HS-27A (cell line): Measurements from ENCODE around the gene CCDC85C.

ENCODE experiments used
- DNase-seq: peaks from one replicate; pipeline ENCODE4 v3.0.0-alpha.2; 2012; ENCODE audit warnings: low read depth, missing footprints

Gene CCDC85C

DNA sequence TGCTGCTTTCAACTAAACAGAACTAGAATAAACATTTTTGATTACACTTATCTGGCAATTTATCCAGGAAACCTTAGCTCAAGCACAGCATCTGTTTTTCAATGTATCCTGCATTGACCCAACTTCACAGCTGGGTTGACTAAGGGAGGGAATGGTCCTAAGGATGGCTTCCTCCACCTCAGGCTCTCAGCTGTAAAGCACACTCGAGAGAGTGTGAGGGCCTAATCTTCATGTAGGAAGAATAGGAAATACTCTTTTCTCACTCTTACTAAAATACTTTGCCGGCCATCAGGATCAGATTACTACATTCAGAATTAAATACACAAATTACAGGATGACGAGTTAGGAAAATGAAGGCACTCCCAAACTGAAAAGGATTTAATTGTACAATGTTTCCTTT, 130.5 kb downstream of the CCDC85C start:
- no peak for DNase-seq

DNA sequence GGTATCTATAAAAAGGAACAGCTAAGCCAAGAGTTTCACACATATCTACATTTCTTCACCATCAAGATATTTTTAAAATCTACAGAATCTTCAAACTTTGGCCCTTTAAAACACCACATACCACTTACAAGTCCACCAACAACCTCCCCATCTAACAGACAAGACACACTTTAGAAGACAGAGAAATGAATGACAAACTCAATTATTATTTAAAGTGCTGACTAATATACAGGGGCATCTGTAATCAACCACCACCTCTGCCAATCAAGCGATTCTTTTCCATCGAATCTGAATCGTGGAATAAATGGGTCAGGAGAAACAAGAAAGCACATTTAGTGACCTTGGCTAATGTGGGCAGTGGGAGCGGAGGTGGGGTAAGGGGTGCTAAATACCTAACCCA, 131.1 kb downstream of the CCDC85C start:
- DNase-seq = no peak

- no peak for DNase-seq
Measured at GRCh38 chr14:99471731-99472130, 132.3 kb downstream of the CCDC85C start.

DNA sequence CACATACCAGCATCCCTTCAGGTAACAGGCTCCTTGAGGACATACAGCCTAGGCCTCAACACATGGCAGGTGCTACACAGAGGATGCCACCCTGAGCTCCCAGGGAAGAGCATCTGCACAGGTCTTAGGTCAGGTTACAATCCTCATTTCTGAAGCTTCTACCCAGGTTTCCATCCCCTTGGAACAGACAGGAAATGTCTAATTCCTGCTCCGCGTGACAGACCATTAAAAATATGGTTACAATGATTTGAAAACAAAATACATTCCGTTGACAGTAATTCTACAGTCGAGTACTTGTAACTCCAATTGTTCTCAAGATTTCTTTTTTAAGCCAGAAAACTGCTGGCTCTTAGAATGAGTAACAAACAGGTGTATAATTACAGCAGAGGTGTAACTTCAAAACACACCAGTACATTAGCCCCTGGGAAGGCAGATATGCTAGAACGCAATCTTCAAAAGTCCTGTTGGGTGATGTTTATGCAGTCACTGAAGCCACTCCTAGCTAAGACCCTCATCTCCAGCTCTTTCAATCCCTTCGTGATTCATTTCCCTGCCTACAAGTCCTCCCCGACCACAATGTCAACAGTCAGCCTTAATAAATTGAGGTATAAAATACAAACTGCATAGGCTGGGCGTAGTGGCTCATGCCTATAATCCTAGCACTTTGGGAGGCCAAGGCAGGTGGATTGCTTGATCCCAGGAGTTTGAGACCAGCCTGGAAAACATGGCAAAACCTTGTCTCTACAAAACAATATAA, 135.0 kb downstream of the CCDC85C start:
- DNase-seq = no peak

DNA sequence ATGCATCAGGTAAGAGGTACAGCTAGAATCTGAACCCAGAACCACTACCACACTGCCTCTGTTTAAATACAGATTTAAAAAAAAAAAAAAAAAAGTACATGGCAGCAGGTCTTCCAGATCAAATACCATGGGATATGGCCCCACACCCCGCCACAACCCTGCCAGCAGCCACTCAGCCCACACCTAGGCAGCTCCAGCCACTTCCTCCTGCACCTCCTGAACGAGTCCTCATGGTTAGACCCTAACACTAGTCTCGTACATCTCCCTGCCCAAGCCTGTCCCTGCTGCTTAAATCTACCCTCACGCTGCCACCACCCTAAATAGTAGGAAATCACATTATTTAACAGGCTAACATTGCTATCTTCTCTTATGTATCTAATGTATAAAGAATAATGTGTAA, 135.9 kb downstream of the CCDC85C start:
- DNase-seq = no peak

DNA sequence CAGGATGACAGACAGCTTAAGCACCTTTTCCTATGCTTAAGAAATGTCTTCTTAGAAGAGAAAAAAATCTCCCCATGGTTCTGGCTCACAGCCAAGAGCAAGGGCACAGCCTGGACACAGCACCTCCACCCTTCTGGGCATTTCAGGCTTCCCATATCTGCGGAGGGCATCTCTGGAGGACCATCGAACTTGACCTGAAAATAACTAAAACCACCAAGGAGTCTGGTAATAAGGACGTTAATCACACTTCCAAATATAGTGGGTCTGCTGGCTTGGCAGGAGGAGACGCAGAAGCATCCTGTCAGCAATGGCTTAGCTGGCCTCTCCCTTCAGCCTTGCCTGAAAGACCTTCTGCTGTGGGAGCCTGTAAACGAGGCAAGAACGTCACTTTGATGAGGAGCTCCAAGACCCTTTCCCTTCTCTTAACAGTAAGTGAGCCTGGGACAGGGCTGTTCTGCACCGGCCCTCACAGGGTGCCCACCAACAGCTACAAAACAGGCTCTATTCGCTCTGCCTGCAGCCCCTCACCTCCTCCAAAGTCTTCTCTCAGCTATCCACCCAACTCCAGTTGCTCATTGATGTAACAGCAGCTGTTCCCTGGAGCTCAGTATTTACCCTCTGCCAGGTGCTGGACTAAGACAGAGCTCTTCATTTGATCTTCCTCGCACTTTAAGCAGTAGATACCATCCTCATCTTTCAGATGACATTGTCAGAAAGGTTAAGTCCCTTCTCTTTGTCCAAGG, 136.5 kb downstream of the CCDC85C start:
- no peak for DNase-seq

GRCh38 chr14:99466758-99467157, 137.2 kb downstream of the CCDC85C start:
- DNase-seq = no peak

GRCh38 chr14:99465288-99465687, 138.7 kb downstream of the CCDC85C start:
- DNase-seq = no peak

- DNase-seq = no peak
Measured at GRCh38 chr14:99463974-99464373, 140.0 kb downstream of the CCDC85C start.

- no peak for DNase-seq
Measured at GRCh38 chr14:99462210-99462609, 141.8 kb downstream of the CCDC85C start.

DNA sequence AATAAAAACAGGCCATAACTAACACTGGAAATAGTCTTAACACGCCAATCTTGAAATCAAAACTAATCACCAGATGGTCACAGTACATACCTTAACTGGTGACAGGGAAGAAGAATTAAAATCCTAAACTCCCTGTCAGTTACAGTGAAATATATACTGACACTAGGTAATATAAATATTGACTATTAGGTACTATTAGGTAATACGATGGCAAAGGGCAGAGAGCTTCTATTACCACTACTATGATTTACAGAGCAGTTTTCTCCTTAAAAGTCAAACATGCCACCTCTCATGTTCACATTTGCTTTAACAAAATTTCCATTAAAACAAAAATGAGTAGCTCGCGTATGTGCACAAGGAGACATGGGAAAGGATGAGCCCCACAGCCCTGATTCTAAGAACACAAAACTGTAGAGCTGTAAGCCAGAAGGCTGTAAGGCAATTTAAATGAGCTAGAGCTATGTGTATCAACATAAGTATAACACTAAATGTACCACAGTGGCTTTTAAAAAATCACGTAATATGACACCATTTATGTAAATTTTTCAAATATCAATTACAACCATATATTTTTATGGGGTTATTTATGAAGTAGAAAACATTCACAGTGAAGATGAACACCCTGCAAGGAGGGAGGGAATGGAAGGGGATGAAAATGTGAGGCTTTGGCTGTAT, 142.5 kb downstream of the CCDC85C start:
- DNase-seq = no peak

DNA sequence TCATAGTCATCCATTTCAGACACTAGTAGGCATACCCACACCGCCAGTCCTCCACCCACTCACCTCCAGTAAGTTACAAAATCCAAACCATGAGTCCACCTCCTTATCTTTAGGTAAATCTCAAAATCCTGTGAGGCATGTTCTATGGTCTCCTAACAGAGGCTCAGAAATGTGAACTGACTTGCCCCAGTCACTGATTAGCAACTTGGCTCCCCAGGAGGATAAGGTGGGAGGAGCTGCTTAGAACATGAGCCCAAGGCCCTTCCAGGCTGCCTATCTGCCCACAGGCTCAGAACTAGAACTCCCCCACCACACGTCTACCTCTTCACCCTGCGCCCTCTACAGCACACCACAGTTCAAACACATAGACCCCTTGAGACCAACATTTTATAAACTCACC, 143.2 kb downstream of the CCDC85C start:
- DNase-seq = no peak

DNA sequence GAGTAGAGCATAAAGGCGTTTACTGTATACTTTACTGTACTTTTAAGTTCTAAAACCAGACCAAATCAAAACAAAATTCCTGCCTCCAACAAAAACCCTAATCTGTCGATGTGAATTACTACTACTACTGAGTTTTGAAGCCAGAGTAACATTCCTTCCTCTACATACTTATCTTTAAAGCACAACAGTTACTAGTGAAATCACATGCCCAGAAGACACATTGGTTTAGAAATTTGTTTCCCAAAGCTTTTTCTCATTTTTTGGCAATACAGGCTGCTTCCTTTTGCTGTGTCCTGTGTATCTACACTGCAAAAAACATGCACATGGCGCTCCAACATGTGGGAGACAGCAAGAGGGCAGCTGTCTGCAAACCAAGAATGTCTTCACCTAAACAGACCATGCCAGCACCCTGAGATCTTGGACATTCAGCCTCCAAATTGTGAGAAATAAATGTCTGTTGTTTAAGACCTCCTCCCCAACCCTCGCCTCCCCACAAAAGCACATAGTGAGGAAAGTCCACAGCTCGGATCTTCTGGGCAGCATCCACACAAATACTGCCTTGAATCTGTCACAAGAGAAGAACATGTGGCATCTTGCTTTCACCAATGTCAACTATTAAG, 144.4 kb downstream of the CCDC85C start:
- DNase-seq = no peak

DNA sequence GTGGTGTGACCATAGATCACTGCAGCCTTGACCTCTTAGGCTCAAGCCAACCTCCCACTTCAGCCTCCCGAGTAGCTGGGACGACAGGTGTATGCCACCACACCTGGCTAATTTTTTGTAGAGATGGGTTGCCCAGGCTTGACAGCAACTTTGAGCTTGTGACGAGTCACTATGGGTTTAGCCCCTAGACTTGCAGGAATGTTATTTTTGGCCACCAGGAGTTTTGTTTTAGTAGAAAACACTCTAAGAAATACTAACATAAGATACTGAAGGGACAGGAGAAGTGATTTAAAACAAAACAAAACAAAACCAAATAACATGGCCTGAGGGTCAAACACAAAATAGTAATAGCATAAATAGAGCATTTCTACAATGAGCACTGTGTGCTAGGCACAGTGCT, 149.8 kb downstream of the CCDC85C start:
- no peak for DNase-seq

GRCh38 chr14:99452968-99453367, 151.0 kb downstream of the CCDC85C start:
- no peak for DNase-seq

DNA sequence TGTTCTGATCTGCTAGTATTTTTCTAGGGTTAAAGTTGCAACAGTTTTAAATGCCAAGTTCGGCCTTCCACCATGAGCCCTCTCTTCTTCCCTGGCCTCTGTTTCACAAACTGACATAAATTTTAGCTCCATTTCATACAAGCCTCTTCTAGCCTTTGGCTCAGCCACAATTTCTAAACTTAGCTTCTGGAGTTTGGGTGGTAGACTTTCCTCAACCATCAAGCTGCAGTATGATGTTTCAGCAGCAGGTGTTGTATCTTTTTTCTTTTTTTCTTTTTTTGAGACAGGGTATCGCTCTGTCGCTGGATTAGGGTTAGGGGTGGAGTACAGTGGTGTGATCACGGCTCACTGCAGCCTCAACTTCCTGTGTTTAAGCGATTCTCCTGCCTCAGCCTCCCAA, 152.8 kb downstream of the CCDC85C start:
- no peak for DNase-seq

DNA sequence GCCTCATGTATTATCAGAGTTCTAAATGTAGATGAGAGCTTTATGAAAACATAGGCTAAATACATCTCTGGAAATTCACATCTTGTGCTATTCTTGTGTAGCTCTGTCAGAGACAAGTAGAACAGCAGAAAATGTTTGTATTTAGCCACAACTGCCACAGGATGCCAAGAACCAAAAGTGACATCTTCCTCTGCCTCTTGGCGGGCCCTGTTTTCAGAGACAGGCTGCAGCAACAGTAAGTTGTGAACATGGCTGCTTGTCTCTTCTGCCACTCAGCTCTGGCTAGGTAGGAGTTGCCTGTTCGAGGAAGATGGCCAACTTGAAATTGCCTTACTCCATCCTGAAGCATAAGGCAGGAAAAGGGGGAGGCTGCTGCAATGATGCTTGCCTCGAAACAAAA, 153.7 kb downstream of the CCDC85C start:
- DNase-seq = no peak
